ENCODE data around the gene SLC16A6. TPM values are rescaled to one million over a fixed set of nuclear protein-coding genes. Genes with fewer than 3 reads are reported as not detected.

The SLC16A6 gene
- total and polyA plus RNA-seq, 2 of the 4 experiments (the other 2 are of a cell fraction), result 0.22 to 0.54 TPM

GRCh38 chr17:68320311-68320865 lies 29.5 kb upstream of the SLC16A6 start:
- H2BK20ac ChIP-seq (ENCODE audit: low read depth, low read length), result no peak overlapping the region
- H2BK120ac ChIP-seq (ENCODE audit: low read depth, low read length), result no peak overlapping the region
- H3K27ac ChIP-seq (ENCODE audit: insufficient read depth, low read length), result no peak overlapping the region
- H2AFZ ChIP-seq (replicated peaks; ENCODE audit: low read length, poor library complexity), result no peak overlapping the region
- no peak for TF ChIP-seq FOS (IDR thresholded peaks at IDR 0.05; ENCODE audit: low read depth, low read length)
- TF ChIP-seq MAZ (IDR thresholded peaks at IDR 0.05; ENCODE audit: borderline replicate concordance, low read depth, low read length), result no peak
- H3K18ac ChIP-seq (ENCODE audit: low read depth, low read length), result no peak overlapping the region
- H3K4me3 ChIP-seq (ENCODE audit: insufficient read depth, low read depth, low read length), result no peak overlapping the region
- H3K14ac ChIP-seq (replicated peaks; ENCODE audit: low read depth, low read length), result no peak overlapping the region
- H4K91ac ChIP-seq (ENCODE audit: insufficient read depth, low read depth, low read length), result no peak overlapping the region
- dilution Hi-C loops (cut with HindIII; ENCODE audit: low sequenced_read_pairs, unreplicated experiment), result no loop called here
- no peak overlapping the region for H3K4me2 ChIP-seq (ENCODE audit: low read depth, low read length)
- H4K8ac ChIP-seq (ENCODE audit: low read depth in 2 of 2, low read length in 2 of 2), result no peak overlapping the region
- H4K20me1 ChIP-seq (ENCODE audit: insufficient read depth, low read length), result no peaks in the 10 kb centered on the region
- in situ Hi-C loops (cut with MboI; ENCODE audit: low sequenced_read_pairs), result no loop called here
- 37% methylated on average over 4 of the region's 5 CpGs; no CpG with 5 or more reads in 1 of the 2 experiments for WGBS, 2 experiments (ENCODE audit: extremely low coverage in 2 of 2, insufficient read length in 1 of 2)
- no peaks in the 10 kb centered on the region for H3K9me3 ChIP-seq (ENCODE audit: control insufficient read depth, insufficient read depth, low read length)
- no peak overlapping the region for H3K4ac ChIP-seq (ENCODE audit: low read depth, low read length)
- H3K4me1 ChIP-seq (ENCODE audit: control insufficient read depth, insufficient read depth, low read length), result no peaks in the 10 kb centered on the region
- no peak overlapping the region for H2BK5ac ChIP-seq (ENCODE audit: low read depth, low read length, poor library complexity, severe bottlenecking)
- no TSS peak for BruUV-seq (replicated peaks)
- DNase-seq (no peak), ATAC-seq (ENCODE audit: low read depth) (no peak)
- intact Hi-C loops (cut with micrococcal nuclease), result no loop called here
- H3K9ac ChIP-seq (ENCODE audit: low read depth, low read length), result no peak overlapping the region
- H3K9me1 ChIP-seq (ENCODE audit: insufficient read depth, low read length), result 0 out of 2 replicates have a peak, but pooled peaks cover 4% of the 10 kb centered on the region
- H2AK5ac ChIP-seq (ENCODE audit: low read depth, low read length), result no peak overlapping the region
- H3K79me1 ChIP-seq (ENCODE audit: low read depth in 1 of 2, low read length in 2 of 2), result no peaks in the 10 kb centered on the region
- no peaks in the 10 kb centered on the region for H3K27me3 ChIP-seq (ENCODE audit: control insufficient read depth, insufficient read depth, low read length)
- H3K36me3 ChIP-seq (ENCODE audit: control insufficient read depth, insufficient read depth, low read length), result no peaks in the 10 kb centered on the region
- no peak overlapping the region for H2BK15ac ChIP-seq (ENCODE audit: low read depth, low read length)
- H2AK9ac ChIP-seq (replicated peaks; ENCODE audit: low read depth, low read length, poor library complexity), result no peak overlapping the region
- no peak overlapping the region for H4K5ac ChIP-seq (ENCODE audit: low read depth, low read length)
- no peak overlapping the region for H3K23ac ChIP-seq (ENCODE audit: low read depth, low read length)
- H3K56ac ChIP-seq (ENCODE audit: extremely low read depth, insufficient read depth, low read length), result no peak overlapping the region
- CTCF ChIA-PET, result interaction anchor here (0.5 kb wide), 1 partner anchor 266 kb away, joined by 3 read pairs; no protein-coding TSS in a partner anchor
- POLR2A ChIA-PET (ENCODE audit: unreplicated experiment), result no interaction called here
